DND-41 (cell line): ENCODE results near the gene ERMAP.

Experiments
- ATAC-seq: fragments of 200-7000 bp; cut with Tn5 transposase; 3 replicates; pipeline ENCODE4 v1.9.1; 2021; ENCODE audit warnings: low read depth; ENCODE audit not compliant: insufficient read depth
- DNase-seq: peaks from one replicate; pipeline ENCODE4 v3.0.0-alpha.2; 2020
- H2AFZ ChIP-seq: 2 replicates; pipeline ENCODE4 v1.6.0; 2012; ENCODE audit warnings: low read depth, low read length
- H3K27ac ChIP-seq: 2 replicates; pipeline ENCODE4 v1.5.1; 2012; ENCODE audit warnings: low read length, inconsistent platforms
- H3K27me3 ChIP-seq: fragments of 200-600 bp; sonication (generic); 2 replicates; pipeline ENCODE4 v1.6.0; 2012; ENCODE audit warnings: low read length, mild to moderate bottlenecking, inconsistent platforms; ENCODE audit not compliant: insufficient read depth, poor library complexity
- H3K36me3 ChIP-seq: 2 replicates; pipeline ENCODE4 v1.5.1; 2012; ENCODE audit warnings: low read length, inconsistent platforms; ENCODE audit not compliant: insufficient read depth
- H3K4me1 ChIP-seq: 2 replicates; pipeline ENCODE4 v1.5.1; 2012; ENCODE audit warnings: mild to moderate bottlenecking, low read length; ENCODE audit not compliant: insufficient read depth
- H3K4me2 ChIP-seq: 2 replicates; pipeline ENCODE4 v1.6.0; 2012; ENCODE audit warnings: mild to moderate bottlenecking, moderate library complexity, low read length, inconsistent platforms; ENCODE audit not compliant: insufficient read depth
- H3K4me3 ChIP-seq, 2 experiments: fragments of 200-600 bp in 1 of 2; shearing (Covaris generic) in 1 of 2; 2 replicates each; pipeline ENCODE4 v1.5.1; 2012 to 2016; ENCODE audit warnings: inconsistent platforms in 2 of 2, low read length in 2 of 2, mild to moderate bottlenecking in 2 of 2, low read depth in 1 of 2, moderate library complexity in 1 of 2
- H3K79me2 ChIP-seq: 2 replicates; pipeline ENCODE4 v1.6.0; 2012; ENCODE audit warnings: low read length, inconsistent platforms; ENCODE audit not compliant: insufficient read depth
- H3K9ac ChIP-seq: 2 replicates; pipeline ENCODE4 v1.6.0; 2012; ENCODE audit warnings: low read depth, mild to moderate bottlenecking, inconsistent platforms, low read length, moderate library complexity
- H3K9me3 ChIP-seq: 2 replicates; pipeline ENCODE4 v1.5.1; 2012; ENCODE audit warnings: low read length, moderate library complexity, mild to moderate bottlenecking, inconsistent platforms; ENCODE audit not compliant: insufficient read depth, severe bottlenecking
- H4K20me1 ChIP-seq: 2 replicates; pipeline ENCODE4 v1.6.0; 2012; ENCODE audit warnings: low read length; ENCODE audit not compliant: insufficient read depth
- CTCF ChIP-seq: IDR thresholded peaks from 2 replicates; pipeline ENCODE4 v1.5.1; 2012; ENCODE audit warnings: borderline replicate concordance, low read length, moderate library complexity, mild to moderate bottlenecking; ENCODE audit not compliant: poor library complexity, severe bottlenecking; ENCODE audit errors: extremely low read depth
- EZH2 ChIP-seq: IDR thresholded peaks from 3 replicates; pipeline ENCODE4 v1.6.1; 2012; ENCODE audit warnings: borderline replicate concordance, low read depth, mild to moderate bottlenecking, moderate library complexity, low read length, inconsistent platforms; ENCODE audit not compliant: severe bottlenecking

ERMAP gene

GRCh38 chr1:42783092-42783491 lies 33.8 kb upstream of the ERMAP start:
- Histone ChIP-seq H4K20me1 (no peaks in the 10 kb centered on the region), H3K9me3 (no peaks in the 10 kb centered on the region), H3K4me1 (no peaks in the 10 kb centered on the region), H3K27ac (no peak overlapping the region), H3K4me3 (no peak overlapping the region), H3K27me3 (no peaks in the 10 kb centered on the region), H3K79me2 (no peaks in the 10 kb centered on the region), H3K36me3 (peaks cover 25% of the 10 kb centered on the region), H3K9ac (no peak overlapping the region), H3K4me2 (no peak overlapping the region), H2AFZ (no peak overlapping the region)
- no peak for DNase-seq
- ATAC-seq, result no peak
- TF ChIP-seq EZH2 (no peak), CTCF (no peak)

DNA sequence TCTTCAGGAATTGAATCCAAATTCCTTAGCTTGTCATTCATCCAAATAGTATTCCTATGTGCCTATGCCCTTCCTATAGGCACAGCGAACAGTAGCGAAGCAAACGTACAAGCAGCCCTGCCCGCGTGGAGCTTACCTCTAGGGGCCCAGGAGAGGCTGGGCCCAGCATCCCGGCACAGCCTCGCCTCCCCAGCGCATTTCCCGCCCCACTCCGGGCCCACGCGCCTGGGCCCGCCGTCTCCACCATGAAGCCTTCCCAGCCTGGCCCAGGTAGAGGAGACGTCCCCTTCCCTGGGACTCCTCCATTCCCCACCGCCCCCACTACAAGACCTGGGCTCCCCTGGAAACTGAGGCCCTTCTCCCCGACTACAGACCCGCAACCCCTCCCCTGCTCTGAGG lies 32.4 kb upstream of the ERMAP start:
- H3K36me3 ChIP-seq, result peaks cover 20% of the 10 kb centered on the region
- no peaks in the 10 kb centered on the region for H3K4me1 ChIP-seq
- no peak overlapping the region for H3K4me3 ChIP-seq
- H3K27me3 ChIP-seq, result no peaks in the 10 kb centered on the region
- H3K27ac ChIP-seq, result no peak overlapping the region
- H3K4me2 ChIP-seq, result no peak overlapping the region
- H3K9me3 ChIP-seq, result no peaks in the 10 kb centered on the region
- H4K20me1 ChIP-seq, result no peaks in the 10 kb centered on the region
- no peaks in the 10 kb centered on the region for H3K79me2 ChIP-seq
- no peak for ATAC-seq
- H3K9ac ChIP-seq, result no peak overlapping the region
- TF ChIP-seq CTCF, result no peak
- TF ChIP-seq EZH2, result no peak
- no peak for DNase-seq
- no peak overlapping the region for H2AFZ ChIP-seq

DNA sequence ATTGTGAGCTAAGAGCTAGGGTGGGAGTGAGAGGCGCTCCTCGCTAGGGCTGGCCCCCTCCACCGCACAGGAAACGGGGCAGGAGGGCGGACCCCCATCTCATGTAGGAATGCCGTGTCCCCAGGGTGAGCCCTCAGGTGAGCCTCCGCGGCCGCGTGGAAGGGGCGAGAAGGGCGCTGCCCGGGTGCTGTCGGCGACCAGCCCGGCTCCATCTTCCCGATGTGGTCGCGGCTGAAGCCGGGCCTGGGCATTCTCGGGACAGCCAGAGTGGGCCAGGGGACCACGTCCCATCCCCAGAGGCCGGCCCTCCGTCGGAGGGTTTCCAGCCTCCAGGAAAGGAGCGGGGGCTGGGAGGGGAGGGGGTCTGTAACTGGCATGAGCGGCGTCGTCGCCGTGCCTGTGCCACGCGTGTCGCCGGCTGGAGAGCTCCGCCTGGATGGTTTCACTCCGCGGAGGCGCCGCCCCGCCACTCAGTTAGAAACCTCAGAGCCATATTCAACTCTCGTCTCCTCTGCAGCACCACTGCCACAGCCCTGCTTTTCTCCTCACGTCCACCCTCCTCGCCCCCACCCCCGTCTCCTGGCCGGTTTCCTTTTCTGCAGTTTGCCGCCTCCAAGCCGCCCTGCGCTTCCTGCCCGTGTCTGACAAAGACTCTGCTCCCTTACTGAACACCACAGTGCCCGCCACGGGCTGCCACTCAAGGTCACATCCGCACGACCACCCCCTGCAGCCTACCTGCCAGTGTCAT lies 31.8 kb upstream of the ERMAP start, which contains the start of gene TMEM269:
TMEM269 (plus strand) TSS at position 46 of the 748 bp plus-strand sequence. CDS start 4,903 bp downstream, outside the sequence.
- H3K9ac ChIP-seq, result no peak within 1 kb of the TSS
- no peaks in the 10 kb centered on the region for H3K4me1 ChIP-seq
- no peak for DNase-seq
- no peak within 1 kb of the TSS for H3K27ac ChIP-seq
- no peak within 1 kb of the TSS for H3K4me3 ChIP-seq
- no peak for TF ChIP-seq EZH2
- no peak for TF ChIP-seq CTCF
- no peak for ATAC-seq
- H3K79me2 ChIP-seq, result no peaks in the 10 kb centered on the region
- H3K9me3 ChIP-seq, result no peaks in the 10 kb centered on the region
- H3K4me2 ChIP-seq, result no peak within 1 kb of the TSS
- peaks cover 15% of the 10 kb centered on the region; the same call in 1 of the 2 replicates for H3K36me3 ChIP-seq
- no peak within 1 kb of the TSS for H2AFZ ChIP-seq
- no peaks in the 10 kb centered on the region for H4K20me1 ChIP-seq
- H3K27me3 ChIP-seq, result no peaks in the 10 kb centered on the region
